NK-92 treated with Interleukin-12 subunit alpha and Interleukin-12 subunit beta, amount 100 ng/mL, for 24 hours (cell line): Measurements from ENCODE around the gene KCNK1.
"Not testable (repeated sequence)": the region's sequence is repeated elsewhere in the genome, so short reads cannot be mapped to it uniquely, and the experiment has no call there.

Experiments used
- DNase-seq: peaks from one replicate; lab custom pipeline; 2025; lab: John Stamatoyannopoulos, UW

The KCNK1 gene

GRCh38 chr1:233607252-233608119, 6.4 kb upstream of the KCNK1 start:
- DNase-seq: no peak

GRCh38 chr1:233608988-233609387, 4.9 kb upstream of the KCNK1 start:
- DNase-seq: no peak

GRCh38 chr1:233609926-233610325, 4.0 kb upstream of the KCNK1 start:
- no peak for DNase-seq

- no peak for DNase-seq
Observed at GRCh38 chr1:233610628-233611027, 3.3 kb upstream of the KCNK1 start.

- DNase-seq: not testable (repeated sequence)
Observed at GRCh38 chr1:233611363-233611762, 2.5 kb upstream of the KCNK1 start.

DNA sequence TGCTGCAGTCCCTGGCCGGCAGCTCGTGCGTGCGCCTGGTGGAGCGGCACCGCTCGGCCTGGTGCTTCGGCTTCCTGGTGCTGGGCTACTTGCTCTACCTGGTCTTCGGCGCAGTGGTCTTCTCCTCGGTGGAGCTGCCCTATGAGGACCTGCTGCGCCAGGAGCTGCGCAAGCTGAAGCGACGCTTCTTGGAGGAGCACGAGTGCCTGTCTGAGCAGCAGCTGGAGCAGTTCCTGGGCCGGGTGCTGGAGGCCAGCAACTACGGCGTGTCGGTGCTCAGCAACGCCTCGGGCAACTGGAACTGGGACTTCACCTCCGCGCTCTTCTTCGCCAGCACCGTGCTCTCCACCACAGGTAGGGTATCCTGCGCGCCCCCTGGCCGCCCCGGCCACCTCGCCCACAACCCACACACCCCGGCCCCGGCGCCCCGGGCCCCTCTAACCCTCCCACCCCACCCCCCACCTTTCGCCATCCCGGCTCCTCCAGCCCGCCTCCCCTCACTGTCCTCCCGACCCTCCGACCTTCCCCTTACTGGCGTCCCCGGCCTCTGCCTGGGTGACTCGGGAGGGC, 352 bp downstream of the KCNK1 start:
- DNase-seq: no peak

GRCh38 chr1:233614743-233615521, 1.0 kb downstream of the KCNK1 start:
- DNase-seq: no peak

DNA sequence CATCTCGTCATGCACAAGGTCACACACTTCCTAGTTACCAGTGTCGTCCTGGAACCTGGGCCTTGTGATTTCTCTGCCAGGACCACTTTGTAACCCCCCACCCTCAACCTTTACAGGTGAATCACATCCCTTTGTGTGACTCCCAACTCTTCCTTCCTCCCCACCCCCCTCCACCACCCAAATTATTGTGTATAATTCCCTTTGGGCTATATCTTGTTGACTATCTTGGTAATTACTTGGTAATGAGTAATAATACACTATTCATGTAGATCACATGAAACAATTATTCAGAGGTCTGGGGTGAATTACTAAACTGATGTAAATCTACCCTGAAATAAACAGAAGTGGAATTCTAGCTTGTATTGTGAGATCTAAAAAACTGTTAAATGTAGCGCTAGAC, 1.7 kb downstream of the KCNK1 start:
- DNase-seq: no peak

DNA sequence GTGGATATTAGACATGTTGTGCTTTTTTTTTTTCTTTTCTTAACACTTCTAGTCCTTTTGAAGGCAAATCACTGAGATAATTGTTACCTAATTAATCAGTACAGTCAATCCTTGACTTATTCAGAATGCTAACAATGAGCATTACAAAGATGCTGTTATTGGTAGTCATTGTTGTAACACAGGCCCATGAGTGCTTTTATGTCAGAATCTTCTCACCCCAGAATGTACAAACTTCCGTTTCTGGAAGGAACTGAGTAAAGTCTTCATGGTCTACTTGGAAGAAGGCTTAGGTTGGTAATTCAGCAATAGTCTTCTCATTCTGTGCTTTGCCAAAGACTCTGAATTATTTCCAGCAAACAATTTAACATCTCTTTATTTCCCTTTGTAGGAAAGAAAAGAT, 3.1 kb downstream of the KCNK1 start:
- no peak for DNase-seq

GRCh38 chr1:233619414-233619813, 5.5 kb downstream of the KCNK1 start:
- not testable (repeated sequence) for DNase-seq

GRCh38 chr1:233620065-233620464, 6.2 kb downstream of the KCNK1 start:
- no peak for DNase-seq

DNA sequence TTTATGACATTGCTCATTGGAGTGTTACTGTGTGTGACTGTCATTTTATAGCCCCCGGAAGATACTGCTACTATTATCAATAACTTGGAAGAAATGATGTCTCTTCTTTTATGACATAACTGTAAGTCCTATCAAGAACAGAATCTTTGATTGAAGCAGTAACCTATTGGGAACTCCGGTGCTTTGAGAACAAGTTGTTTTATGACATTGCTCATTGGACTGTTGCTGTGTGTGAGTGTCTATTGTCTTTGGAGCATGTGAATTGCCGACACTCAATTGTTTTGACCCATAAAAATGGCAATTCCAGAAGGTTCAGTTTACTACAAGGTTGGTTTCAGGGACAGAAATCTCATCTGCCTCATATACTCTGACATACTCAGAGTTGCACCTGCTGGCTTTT, 8.0 kb downstream of the KCNK1 start:
- DNase-seq: no peak

DNA sequence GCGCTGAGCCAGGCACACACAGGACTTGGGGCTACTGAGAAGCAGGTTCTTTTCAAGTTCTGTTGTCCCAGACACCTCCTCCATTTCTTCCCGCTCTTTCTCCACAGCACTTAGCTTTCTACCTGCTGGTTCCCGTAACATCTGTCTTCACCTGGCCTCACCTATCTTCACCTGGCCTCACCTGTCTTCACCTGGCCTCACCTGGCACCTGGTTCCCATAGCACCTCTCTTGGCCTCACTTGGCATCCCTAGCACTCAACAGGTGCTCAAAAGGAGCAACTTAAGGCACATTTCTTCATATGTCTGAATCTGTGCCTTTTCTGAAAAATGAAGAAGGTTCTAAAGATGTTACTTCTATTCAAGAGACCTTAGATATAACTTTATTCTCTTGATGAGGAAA, 10.4 kb downstream of the KCNK1 start:
- DNase-seq: no peak

DNA sequence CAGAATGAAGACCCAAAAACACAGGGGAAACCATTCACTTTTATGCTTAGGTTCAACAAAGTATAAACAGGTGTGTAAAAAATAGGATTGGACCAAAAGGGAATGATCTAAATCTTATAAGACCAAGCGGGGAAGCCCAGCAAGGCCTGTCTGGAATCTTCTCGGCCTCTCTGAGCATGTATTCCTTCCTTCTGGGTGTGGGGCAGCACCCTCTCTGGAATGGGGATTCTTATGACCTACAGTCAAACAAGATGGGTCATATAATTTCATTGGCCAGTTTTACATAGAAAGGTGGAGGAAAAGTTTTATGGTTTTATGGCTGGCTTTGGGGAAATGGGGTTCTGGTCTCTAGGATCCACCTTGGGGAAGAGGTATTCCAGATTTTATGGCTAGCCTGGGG, 11.2 kb downstream of the KCNK1 start:
- no peak for DNase-seq

DNA sequence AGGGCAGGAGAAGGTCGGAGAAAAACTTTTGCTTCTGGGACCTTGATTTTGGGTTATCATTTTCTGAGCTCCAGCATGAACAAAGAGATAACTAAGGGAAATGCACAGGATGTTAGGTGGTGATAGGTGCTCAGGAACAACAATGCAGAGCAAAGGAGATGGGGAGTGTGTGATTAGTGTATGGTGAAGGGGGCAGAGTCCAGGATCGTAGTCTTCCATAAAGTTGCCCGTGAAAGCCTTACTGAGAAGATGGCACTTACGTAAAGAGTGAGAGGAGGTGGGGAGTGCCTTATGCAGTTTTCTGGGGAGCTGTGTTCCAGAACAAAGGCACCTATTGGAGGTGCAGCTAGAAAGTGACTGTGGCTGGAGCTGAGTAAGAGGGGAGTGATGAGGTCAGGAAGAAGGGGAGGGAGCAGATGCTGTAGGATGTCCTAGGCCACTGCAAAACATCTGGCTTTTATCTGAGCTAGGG, 11.6 kb downstream of the KCNK1 start:
- no peak for DNase-seq

DNA sequence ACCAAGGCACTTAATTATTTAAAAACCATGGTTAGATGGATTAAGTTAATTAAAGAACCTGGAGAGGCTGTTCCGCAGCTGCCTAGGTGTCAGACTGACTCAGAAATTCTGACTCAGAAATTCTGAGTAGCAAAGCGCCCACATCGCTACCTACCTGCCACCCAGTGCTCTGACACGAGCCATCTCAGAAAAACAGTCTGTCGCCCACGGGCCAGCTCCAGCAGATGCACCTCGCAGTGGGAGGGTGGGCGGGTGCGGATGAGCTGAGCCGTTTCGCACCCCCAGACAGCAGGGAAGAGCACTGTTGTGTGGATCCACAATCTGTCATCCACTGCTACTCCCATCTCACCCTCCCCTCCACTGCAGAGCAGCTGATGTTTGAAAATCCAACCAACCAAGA, 13.5 kb downstream of the KCNK1 start:
- peak; percentile 34 for DNase-seq

GRCh38 chr1:233627823-233628222, 13.9 kb downstream of the KCNK1 start:
- no peak for DNase-seq

- no peak for DNase-seq
Observed at GRCh38 chr1:233629305-233629935, 15.5 kb downstream of the KCNK1 start.

DNA sequence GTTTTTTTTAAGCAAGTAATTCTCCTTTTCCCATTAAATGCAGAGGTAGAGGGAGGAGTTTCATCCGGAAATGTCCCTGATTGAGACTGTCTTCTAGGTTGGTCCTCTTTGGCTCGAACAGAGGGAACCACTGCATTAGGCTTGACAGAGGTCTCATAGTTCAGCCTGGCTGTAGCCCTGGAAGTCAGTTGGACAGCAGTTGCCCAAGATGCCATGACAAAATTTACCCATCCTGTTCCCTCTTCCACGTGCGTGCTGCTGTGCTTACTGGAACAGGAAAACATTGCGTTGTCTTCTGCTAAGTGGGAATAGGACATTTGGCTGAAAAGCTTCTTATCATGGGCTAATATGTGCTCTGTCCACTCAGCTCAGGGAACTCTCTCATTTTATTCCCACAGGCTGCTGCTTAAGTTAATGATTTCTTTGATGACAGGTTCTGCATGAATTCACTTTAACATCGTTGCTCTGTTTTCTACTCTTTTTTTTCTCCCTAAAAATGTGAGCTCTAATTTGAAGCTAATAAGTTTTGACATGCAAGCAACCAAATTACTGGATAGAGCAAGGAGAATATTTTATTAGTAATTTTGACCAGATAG, 18.0 kb downstream of the KCNK1 start:
- no peak for DNase-seq

DNA sequence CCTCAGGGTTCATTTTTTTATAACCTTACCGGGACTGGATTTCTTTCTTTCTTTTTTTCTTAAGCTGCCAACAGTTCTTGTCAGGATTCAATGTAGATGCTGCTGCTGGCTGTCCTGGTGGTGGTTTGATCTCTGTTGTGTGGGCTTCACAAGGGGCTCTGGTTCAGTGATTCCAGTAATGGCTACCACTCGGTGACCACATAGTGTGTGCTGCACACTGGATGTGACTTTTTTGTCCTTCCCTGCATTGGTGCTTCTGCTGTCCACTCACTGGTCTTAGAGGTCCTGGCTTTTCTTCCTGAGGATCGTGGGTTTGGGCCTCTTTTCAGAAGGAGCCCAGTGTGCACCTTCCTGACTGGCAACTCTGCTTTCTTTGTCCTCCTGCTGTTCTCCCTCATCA, 18.5 kb downstream of the KCNK1 start:
- no peak for DNase-seq

GRCh38 chr1:233635765-233636502, 22.0 kb downstream of the KCNK1 start:
- DNase-seq: no peak
